IMR-90 (cell line): Measurements from ENCODE around the gene FAAP24. TPM values are rescaled to one million over a fixed set of nuclear protein-coding genes. Genes with fewer than 3 reads are reported as not detected.

ENCODE experiments used
- ATAC-seq: fragments of 200-7000 bp; cut with Tn5 transposase; 2 replicates; pipeline ENCODE4 v1.9.1; 2020; ENCODE audit warnings: low read depth, mild to moderate bottlenecking, moderate library complexity
- BruUV-seq: library from RNA; stranded (reverse); fragments of 400-500 nt; replicated peaks from 2 replicates; lab custom pipeline; 2021; lab: Mats Ljungman, UMichigan
- CTCF ChIA-PET: fragments of 300-600 bp; formaldehyde crosslinking; extraction: SDS; loops from one replicate; lab custom pipeline; 2021; ENCODE audit warnings: antibody characterized with exemption; lab: Yijun Ruan, JAX
- POLR2A ChIA-PET: fragments of 300-600 bp; sonication (Branson Sonifier 250); formaldehyde crosslinking; loops from one replicate; lab custom pipeline; 2022; ENCODE audit warnings: antibody characterized with exemption; ENCODE audit not compliant: unreplicated experiment; lab: Charles Lee
- DNase-seq: peaks from one replicate; pipeline ENCODE4 v3.0.0; 2013
- H2AFZ ChIP-seq: replicated peaks from 2 replicates; pipeline ENCODE3; 2013; ENCODE audit warnings: low read length, mild to moderate bottlenecking; ENCODE audit not compliant: poor library complexity
- H2AK5ac ChIP-seq: 2 replicates; pipeline ENCODE4 v1.6.1; 2013; ENCODE audit warnings: low read depth, low read length, inconsistent platforms
- H2AK9ac ChIP-seq: replicated peaks from 2 replicates; pipeline ENCODE3; 2013; ENCODE audit warnings: mild to moderate bottlenecking, low read depth, low read length, moderate library complexity; ENCODE audit not compliant: poor library complexity
- H2BK120ac ChIP-seq: 2 replicates; pipeline ENCODE4 v1.6.1; 2013; ENCODE audit warnings: low read depth, low read length, inconsistent platforms
- H2BK15ac ChIP-seq: 3 replicates; pipeline ENCODE4 v1.6.1; 2013; ENCODE audit warnings: low read depth, low read length, inconsistent platforms
- H2BK20ac ChIP-seq: 2 replicates; pipeline ENCODE4 v1.6.1; 2013; ENCODE audit warnings: low read depth, mild to moderate bottlenecking, inconsistent platforms, low read length, moderate library complexity
- H2BK5ac ChIP-seq: 2 replicates; pipeline ENCODE4 v1.6.1; 2013; ENCODE audit warnings: mild to moderate bottlenecking, low read depth, low read length, inconsistent platforms; ENCODE audit not compliant: poor library complexity, severe bottlenecking
- H3K14ac ChIP-seq: replicated peaks from 2 replicates; pipeline ENCODE4 v1.6.1; 2013; ENCODE audit warnings: low read depth, low read length, inconsistent platforms
- H3K18ac ChIP-seq: 2 replicates; pipeline ENCODE4 v1.6.1; 2013; ENCODE audit warnings: low read depth, low read length, control low read depth
- H3K23ac ChIP-seq: 2 replicates; pipeline ENCODE4 v1.6.1; 2013; ENCODE audit warnings: low read depth, low read length, inconsistent platforms
- H3K27ac ChIP-seq: 2 replicates; pipeline ENCODE4 v1.5.1; 2013; ENCODE audit warnings: mild to moderate bottlenecking, control low read depth, low read length; ENCODE audit not compliant: insufficient read depth
- H3K27me3 ChIP-seq: 2 replicates; pipeline ENCODE4 v1.6.1; 2013; ENCODE audit warnings: low read length; ENCODE audit not compliant: control insufficient read depth, insufficient read depth
- H3K36me3 ChIP-seq: 2 replicates; pipeline ENCODE4 v1.6.1; 2013; ENCODE audit warnings: low read length, mixed read lengths; ENCODE audit not compliant: control insufficient read depth, insufficient read depth
- H3K4ac ChIP-seq: 2 replicates; pipeline ENCODE4 v1.6.1; 2013; ENCODE audit warnings: low read depth, low read length, inconsistent platforms
- H3K4me1 ChIP-seq: 2 replicates; pipeline ENCODE4 v1.6.1; 2013; ENCODE audit warnings: low read length, mixed read lengths; ENCODE audit not compliant: control insufficient read depth, insufficient read depth
- H3K4me2 ChIP-seq: 2 replicates; pipeline ENCODE4 v1.6.1; 2013; ENCODE audit warnings: low read depth, mild to moderate bottlenecking, control low read depth, low read length, moderate library complexity
- H3K4me3 ChIP-seq: 2 replicates; pipeline ENCODE4 v1.5.1; 2013; ENCODE audit warnings: low read depth, mild to moderate bottlenecking, control low read depth, low read length, moderate library complexity; ENCODE audit not compliant: insufficient read depth
- H3K56ac ChIP-seq: 2 replicates; pipeline ENCODE4 v1.6.1; 2013; ENCODE audit warnings: low read length, inconsistent platforms; ENCODE audit not compliant: insufficient read depth; ENCODE audit errors: extremely low read depth
- H3K79me1 ChIP-seq, 2 experiments: 2 replicates each; pipeline ENCODE4 v1.6.1; 2013; ENCODE audit warnings: low read length in 2 of 2, inconsistent platforms in 1 of 2, low read depth in 1 of 2
- H3K9ac ChIP-seq: 2 replicates; pipeline ENCODE4 v1.6.1; 2013; ENCODE audit warnings: low read depth, low read length, control low read depth
- H3K9me1 ChIP-seq: 2 replicates; pipeline ENCODE4 v1.6.1; 2013; ENCODE audit warnings: low read length, inconsistent platforms; ENCODE audit not compliant: insufficient read depth
- H3K9me3 ChIP-seq: 2 replicates; pipeline ENCODE4 v1.6.1; 2013; ENCODE audit warnings: low read length; ENCODE audit not compliant: control insufficient read depth, insufficient read depth
- H4K20me1 ChIP-seq: 2 replicates; pipeline ENCODE4 v1.6.1; 2013; ENCODE audit warnings: low read length, inconsistent platforms; ENCODE audit not compliant: insufficient read depth
- H4K5ac ChIP-seq: 2 replicates; pipeline ENCODE4 v1.6.1; 2013; ENCODE audit warnings: mild to moderate bottlenecking, low read depth, low read length, control low read depth
- H4K8ac ChIP-seq, 2 experiments: 2 replicates each; pipeline ENCODE4 v1.6.1; 2013; ENCODE audit warnings: low read depth in 2 of 2, low read length in 2 of 2, control low read depth in 1 of 2, inconsistent platforms in 1 of 2
- H4K91ac ChIP-seq: 2 replicates; pipeline ENCODE4 v1.6.1; 2013; ENCODE audit warnings: low read depth, low read length, inconsistent platforms; ENCODE audit not compliant: insufficient read depth
- NFE2L2 ChIP-seq: fragments of 150-350 bp; IDR thresholded peaks from 2 replicates; pipeline ENCODE4 v1.6.1; 2016; ENCODE audit warnings: low read depth, mild to moderate bottlenecking, low read length
- POLR2A ChIP-seq: IDR thresholded peaks from 2 replicates; pipeline ENCODE4 v1.6.1; 2012; ENCODE audit warnings: mild to moderate bottlenecking, low read depth, low read length
- WGBS, 2 experiments: methylation state at CpG; one replicate each; pipeline versions ENCODE4 v1.1.5 to v1.1.7; 2013; ENCODE audit warnings: missing lambda C conversion rate in 2 of 2; ENCODE audit not compliant: insufficient read length in 1 of 2; ENCODE audit errors: extremely low coverage in 2 of 2; 5-methylcytosine and 5-hydroxymethylcytosine counted together
- dilution Hi-C: fragments of 300-500 bp; cut with HindIII; formaldehyde crosslinking; loops from one replicate; pipeline ENCODE4 v1.14.3; 2018; ENCODE audit warnings: low sequenced_read_pairs; ENCODE audit not compliant: unreplicated experiment
- in situ Hi-C: fragments of 300-500 bp; cut with MboI; formaldehyde crosslinking; loops from 3 replicates; pipeline ENCODE4 v1.14.3; 2019; ENCODE audit warnings: low sequenced_read_pairs, inconsistent platforms, mixed read lengths
- intact Hi-C: fragments of 100-400 bp; cut with micrococcal nuclease; formaldehyde crosslinking; loops from 2 replicates; pipeline ENCODE4 v1.10.0; 2022
- polyA plus RNA-seq, 3 experiments: library from polyadenylated mRNA; depleted of rRNA; stranded (reverse); fragments of >200 nt; gene quantifications; 2 replicates each; pipeline ENCODE4 v1.2.3, GENCODE V29; 2012; ENCODE audit warnings: low replicate concordance in 1 of 3
- total RNA-seq: library from RNA; depleted of rRNA; stranded (reverse); fragments of >200 nt; gene quantifications from 2 replicates; pipeline ENCODE4 v1.2.3, GENCODE V29; 2012

The FAAP24 gene
- total and polyA plus RNA-seq, 2 of the 4 experiments (the other 2 are of a cell fraction) = 2.2 to 2.3 TPM

DNA sequence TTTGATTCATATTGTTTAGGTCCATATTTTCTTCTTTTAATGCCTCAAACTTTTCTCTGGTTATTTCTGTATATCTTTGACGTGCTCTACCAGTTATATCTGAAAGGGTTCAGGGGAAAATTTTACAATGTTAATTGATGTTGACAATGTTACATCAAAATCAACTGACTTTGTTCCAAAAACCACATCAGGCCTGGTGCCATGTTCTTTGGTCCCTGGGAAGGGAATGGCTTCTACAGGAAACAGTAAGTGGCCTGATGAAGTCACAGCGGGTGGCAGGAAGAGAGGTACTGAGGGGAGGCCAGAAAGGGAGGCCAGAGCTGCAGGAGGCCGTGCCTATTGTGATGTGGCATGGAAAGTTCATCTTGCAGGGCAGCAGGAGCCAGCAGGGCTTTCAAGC is 38.5 kb upstream of the FAAP24 start:
- Histone ChIP-seq H3K4ac (no peak overlapping the region), H3K9ac (no peak overlapping the region), H2BK15ac (no peak overlapping the region), H4K5ac (no peak overlapping the region), H3K9me1 (no peaks in the 10 kb centered on the region; the same call in 1 of the 2 replicates), H3K4me3 (no peak overlapping the region), H3K23ac (no peak overlapping the region), H3K4me1 (no peaks in the 10 kb centered on the region), H3K14ac (no peak overlapping the region), H2BK5ac (no peak overlapping the region), H3K27ac (no peak overlapping the region), H2AK9ac (no peak overlapping the region), H3K56ac (no peak overlapping the region), H4K8ac (no peak overlapping the region), H2AFZ (no peak overlapping the region), H3K79me1 (no peaks in the 10 kb centered on the region), H3K36me3 (peaks cover 24% of the 10 kb centered on the region), H2BK20ac (no peak overlapping the region), H3K4me2 (no peak overlapping the region), H4K20me1 (no peaks in the 10 kb centered on the region), H2AK5ac (no peak overlapping the region), H2BK120ac (no peak overlapping the region), H3K18ac (no peak overlapping the region), H3K27me3 (no peaks in the 10 kb centered on the region), H4K91ac (no peak overlapping the region), H3K9me3 (no peaks in the 10 kb centered on the region)
- intact Hi-C loops (no loop called here), dilution Hi-C loops (no loop called here), in situ Hi-C loops (no loop called here)
- ATAC-seq (no peak), DNase-seq (no peak)
- no TSS peak for BruUV-seq
- ChIA-PET CTCF (no interaction called here), POLR2A (no interaction called here)
- 94% methylated on average over 2 of the region's 3 CpGs; no CpG with 5 or more reads in 1 of the 2 experiments for WGBS, 2 experiments
- TF ChIP-seq POLR2A (no peak), NFE2L2 (no peak)
